DMS114 treated with DMSO at 0.1 percent for 48 hours (cell line): ENCODE measurements around the gene HOXB2.

Experiments used
- DNase-seq: peaks from one replicate; lab custom pipeline; 2025; ENCODE audit not compliant: unreplicated experiment; lab: John Stamatoyannopoulos, UW

Gene HOXB2

DNA sequence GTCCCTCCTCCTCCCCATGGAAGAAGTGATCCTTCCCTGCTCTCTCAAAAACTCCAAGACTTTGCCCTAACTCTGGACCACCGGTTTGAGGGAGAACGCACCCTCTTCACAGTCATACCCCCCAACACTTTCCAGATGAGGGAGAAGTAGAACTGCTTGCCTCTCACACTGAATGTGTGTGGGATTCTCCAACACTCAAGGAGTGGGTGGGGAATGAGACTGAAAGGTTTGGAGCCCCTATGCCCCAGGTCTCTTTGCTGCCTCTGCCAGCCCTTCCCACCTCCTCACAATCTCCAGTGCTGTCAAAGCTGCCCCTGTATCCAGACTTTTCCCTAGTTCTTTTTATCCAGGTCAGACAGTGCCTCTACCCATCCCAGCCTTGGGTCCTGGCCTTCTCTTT is 21.8 kb upstream of the HOXB2 start:
- no peak for DNase-seq

DNA sequence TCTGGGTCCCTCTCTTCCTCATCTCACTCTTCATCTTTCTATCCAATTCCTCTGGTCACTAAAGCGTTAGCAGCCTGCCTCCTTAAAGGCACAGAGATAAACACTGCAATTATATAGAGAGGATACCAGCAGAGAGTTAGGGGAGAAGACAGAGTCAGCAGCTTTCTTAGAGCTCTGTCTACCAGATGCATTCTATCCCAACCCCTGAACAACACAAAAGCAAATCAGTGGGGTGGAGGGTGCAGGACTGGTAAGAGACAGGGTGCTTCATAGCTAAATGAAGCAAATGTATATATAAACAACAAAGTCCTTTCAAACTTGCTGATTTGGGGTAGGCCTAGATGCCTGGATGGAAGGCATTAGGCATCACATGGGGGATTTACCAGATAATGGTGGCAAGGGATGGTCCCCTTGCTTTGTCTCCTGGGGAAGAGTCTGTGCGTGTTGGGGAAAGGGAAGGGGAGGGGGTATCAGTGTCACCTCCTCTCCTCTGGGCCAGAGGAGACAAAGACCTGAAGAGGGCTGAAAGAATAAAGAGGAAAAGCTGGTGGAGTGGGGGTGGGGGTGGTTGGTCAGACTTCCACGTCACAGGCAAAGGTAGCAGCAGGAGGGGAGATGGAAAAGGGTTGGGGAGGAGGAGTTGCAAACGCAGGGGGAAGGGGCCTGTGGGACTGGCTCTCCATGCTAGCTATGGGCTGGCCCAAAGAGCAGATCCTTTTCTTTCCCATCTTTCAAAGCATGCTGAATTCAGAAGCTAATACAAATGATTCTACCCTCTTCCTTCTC is 21.2 kb upstream of the HOXB2 start:
- DNase-seq = no peak

DNA sequence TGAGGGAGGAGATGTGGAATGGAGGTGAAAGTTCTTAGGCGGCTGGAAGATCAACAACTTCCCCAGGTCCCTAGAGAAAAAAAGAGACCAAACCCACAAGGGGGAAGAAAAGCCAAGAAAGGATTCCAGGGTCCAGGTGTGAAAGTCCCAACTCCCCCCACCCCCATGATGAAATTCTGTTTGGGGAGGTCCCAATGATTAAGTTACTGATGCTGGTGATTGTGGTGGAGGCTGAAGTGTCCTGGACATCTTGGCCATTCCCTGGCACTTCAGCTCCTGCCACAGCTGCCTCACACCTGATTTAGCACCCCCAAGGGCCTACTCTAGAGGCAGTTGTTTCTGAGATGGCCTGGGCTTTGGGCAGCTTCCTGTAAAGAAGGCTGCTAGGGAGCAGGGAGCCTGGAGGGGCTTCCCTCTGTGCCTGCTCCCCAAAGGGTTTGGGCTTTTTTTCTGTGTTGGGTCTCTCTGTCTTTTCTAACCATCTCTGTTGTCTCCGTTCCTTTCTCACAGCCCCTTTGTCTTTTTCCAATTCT is 20.2 kb upstream of the HOXB2 start:
- DNase-seq = no peak

DNA sequence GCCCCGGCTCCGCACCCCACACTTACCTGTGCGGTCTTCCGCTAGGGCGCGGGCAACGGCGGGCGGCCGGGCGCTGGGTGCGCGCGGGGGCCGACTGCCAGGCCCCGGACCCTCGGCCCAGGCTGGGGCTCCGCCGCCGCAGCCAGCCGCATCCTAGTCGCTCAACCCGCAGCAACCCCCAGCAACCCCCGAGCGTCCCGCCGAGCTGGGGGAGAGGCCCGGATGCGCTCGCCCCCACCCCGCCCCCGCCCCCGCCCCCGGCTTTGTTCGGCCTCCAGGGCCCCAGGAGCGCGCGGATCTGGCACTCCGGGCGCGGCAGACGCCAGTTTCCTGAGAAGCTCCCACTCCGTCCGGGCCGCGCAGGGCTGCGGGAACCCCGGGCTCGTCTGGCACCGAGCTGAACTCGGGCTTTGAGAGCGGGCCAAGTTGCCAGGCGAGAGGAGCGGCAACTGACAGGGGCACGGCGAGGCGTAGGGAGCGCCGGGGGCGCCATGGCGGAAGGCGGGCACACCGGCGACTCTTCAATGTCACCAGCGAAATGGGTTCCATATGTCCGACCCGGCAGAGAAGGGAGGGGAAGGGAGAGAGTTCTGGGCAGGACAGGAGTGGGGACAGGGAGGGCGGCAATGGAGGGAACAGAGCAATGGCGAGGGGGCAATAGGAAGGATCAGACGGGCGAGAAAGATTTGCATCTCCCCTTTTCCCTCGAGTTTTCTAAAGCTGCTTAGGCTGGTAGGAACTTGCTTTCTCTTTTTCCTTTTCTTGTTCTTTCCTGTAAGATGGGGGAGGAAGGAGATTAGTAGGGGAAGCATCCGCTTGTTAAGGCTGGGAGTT is 19.5 kb upstream of the HOXB2 start:
- DNase-seq = no peak

DNA sequence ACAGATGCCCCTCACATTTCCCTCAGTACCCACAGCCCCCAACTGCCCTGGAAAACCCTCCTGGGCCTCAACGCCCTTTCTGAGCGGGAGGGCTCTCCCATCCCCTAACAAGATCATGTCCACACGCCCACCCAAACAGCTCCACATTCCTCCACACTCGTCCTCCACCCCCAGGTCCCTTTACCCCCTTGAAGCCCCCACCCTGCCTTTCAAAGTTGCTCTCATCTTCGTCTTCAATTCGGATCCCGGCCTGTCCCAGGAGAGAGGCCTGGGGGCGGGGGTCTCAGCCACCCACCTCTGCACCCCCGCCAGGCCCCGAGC is 18.9 kb upstream of the HOXB2 start:
- no peak for DNase-seq

DNA sequence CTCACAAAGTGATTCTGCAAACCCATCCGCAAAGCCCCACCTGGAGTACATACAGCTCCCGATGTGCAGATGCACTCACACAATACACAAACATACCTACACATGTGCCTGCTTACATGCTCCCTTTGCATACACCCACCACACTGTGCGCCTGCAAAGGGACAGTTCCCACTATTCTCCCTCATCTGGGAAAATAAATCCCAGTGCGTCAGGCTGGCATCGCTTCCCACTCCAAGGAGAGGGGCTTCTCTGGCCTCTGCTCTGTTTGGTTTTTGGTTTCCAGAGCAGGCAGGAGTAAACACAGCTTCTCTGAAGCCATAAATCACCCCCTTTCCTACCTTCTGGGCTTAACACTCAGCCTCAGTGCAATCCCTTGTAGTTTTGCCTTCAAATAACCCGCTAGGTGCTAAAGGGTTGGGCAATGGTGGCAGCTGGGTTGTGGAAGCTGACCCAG is 18.5 kb upstream of the HOXB2 start:
- no peak for DNase-seq

DNA sequence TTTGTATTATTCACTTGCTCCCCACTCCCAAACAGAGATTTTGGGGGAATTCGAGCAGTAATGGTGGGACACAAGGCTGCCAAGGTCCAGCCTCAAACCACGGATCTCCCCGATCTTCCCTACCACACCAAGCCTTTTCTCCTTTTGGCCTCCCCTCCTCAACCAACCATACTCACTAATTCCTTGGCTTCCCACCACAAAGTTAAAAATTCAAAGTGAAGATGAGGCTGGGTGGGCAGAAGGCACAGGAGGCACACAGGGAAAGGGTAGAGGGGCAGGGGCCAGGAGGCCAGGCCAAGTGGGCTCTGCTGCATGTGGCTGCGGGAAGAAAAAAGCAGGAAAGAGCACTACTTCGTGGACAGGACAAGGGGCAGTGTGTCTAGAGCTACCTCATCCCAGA is 18.0 kb upstream of the HOXB2 start:
- DNase-seq = no peak

DNA sequence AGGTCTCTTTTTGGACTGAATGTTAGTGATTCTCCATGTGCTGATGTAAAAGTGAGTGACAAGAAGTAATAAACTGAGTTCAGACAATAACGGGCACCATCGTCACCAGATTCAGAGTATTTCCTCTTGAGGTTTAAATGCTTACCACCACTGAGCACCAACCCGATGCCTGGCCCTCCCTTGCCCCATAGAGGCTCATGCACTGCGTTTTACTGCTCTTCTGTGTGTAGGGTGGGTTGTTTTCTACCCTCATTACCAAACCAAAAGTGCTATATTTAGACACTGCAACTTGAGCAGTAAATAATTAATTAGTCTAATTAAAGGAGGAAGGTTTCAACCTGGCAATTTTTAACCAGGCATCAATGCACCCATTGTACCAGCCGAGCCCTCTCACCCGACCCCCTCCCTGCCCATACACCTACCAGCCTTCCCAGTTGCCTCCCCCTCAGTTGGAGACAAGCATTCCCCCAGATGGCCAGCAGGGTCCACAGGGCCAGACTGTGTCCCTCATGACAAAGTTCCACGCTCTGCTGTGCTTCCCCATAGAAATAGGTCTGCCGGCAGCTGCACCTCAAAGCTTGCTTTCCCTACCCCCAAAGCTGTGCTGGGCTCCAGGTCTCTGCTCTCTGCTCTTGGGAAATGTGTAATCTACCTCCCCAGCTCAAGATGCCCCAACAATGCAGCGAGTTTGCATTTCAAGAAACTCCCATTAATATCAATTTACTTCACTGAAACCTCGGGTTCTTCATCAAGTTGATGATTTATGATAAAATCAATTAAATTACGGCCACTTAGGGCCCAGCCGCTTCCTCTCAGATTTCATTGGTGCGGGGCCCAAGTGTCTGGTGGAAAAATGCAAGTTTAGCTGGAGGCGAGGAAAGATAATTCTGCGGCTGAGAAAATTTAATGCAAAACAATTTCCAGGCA is 17.2 kb upstream of the HOXB2 start:
- DNase-seq = no peak

DNA sequence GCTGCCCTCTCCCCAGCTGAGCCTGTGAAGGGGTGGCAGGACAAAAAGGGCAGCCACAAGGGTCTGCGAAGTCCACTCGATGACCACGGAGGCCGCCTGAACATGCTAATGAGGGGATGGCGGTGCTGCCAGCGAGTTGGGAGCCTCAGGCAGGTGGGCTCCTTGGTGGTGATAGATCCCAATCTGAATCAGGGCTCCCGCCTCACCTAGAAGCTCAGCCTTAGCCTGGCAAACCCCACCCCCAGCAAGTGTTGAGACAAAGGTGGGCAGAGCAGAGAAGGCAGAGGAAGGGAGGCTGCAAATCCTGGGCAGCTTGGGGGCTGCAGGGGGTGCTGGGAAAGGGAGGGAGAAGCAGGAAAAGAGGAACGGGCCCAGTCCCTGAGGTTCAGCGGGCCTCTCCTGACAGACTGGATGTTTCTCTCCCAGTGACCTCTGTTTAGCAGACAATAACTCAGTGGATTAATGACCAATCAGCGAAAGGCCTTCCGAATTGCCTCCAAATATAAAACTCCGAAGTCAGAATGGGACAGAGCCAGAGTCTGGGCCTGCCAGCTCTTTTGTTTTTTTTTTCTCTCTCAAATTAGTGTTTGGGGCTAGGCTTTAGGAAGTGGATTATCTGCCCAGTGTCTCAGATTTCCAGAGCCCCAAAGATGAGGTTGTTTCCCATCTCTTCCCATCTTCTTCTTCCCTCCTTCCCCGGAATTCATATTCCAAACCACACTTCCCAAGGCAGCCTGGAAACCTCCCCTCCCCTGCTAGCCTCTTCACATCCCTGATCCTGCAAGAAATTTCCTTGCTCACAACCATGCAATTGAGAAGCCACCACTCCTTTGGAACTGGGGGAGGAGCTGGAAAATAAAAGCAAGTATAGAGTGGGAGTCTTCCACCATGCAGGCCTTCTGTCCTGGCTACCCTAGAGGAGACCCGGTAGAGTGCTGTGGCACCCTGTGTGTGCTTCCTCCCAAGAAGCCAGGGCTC is 15.2 kb upstream of the HOXB2 start:
- DNase-seq = no peak

DNA sequence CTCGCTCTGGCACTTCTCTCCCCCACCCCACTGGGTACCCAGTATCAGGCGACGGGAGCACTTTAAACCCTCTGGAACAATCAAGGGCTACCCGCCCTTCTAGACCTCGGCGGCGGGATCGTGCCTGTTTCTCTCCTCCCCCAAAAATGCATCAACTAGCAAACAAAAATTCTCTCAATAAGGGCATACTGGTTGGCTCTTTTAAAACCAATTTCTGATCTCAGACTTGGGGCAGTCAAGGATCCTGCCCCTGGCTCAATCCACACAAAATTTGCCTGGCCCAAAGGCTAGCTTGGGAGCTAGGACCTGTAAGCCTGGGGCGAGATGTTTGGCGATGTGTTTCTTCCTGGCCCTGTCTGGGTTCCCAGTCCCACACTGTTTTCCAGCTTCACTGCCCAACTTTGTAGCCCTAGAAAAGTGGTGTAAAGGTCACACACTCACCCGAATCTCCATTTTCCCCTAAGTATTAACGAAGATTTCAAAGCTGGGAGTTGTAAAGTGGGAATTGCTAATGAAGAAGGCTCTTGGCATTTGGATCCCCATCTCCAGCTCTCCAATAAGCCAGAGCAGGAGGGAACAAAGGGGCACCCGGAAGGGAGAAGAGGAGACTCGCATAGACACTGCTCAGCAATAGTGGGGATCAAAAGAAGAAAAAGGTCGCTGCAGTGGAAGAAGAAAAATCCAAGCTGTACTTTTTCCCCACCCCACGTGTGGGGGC is 14.4 kb upstream of the HOXB2 start:
- DNase-seq = no peak

DNA sequence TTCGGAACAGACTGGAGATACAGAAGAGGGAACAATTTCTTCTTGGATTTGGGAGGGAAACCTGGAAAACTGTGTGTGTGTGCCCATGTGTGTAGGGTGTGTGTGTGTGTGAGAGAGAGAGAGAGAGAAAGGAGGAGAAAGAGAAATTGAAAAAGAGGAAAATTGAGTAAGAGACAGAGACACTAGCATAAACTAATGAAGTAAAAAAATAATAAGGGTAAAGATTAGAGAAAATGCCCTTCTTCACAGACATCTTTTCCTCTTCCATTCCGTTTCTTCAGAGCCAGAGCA is 13.9 kb upstream of the HOXB2 start:
- no peak for DNase-seq

DNA sequence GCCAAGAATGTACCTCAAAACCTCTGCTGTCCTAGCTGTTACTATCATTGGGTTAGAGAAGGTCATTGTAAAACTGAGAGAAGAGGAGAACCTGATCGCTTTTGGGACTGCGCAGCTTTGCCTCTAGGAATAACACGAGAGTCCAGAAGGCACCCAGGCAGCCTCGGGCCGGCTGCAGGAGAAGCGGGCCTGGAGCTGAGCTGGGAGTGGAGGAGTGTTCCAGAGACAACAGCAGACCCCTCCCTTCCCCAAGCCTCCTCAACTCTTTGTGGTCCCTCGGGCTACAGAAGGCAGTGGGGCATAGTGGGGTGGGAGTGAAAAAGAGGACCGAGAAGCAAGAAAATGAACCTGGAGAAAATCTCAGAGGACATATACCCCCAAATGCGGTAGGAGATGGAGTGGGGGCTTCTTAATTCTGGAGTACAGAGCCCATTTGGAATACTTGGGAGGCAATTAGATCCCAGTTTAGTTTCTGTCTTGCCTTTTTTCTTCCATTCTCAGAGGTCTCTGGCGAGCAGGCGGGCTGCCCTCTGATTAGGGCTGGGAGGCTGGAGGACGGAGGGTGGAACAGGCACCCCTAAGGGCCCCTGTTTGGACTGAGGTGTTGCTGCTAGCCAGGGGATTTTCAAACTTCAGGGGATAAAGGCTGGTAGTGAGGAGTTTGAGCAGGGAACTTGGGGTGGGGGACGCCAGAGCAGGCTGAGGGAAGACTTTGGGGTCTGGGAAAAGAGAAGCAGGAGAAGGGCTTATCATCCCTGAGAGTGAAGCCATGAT is 13.3 kb upstream of the HOXB2 start:
- DNase-seq = no peak

DNA sequence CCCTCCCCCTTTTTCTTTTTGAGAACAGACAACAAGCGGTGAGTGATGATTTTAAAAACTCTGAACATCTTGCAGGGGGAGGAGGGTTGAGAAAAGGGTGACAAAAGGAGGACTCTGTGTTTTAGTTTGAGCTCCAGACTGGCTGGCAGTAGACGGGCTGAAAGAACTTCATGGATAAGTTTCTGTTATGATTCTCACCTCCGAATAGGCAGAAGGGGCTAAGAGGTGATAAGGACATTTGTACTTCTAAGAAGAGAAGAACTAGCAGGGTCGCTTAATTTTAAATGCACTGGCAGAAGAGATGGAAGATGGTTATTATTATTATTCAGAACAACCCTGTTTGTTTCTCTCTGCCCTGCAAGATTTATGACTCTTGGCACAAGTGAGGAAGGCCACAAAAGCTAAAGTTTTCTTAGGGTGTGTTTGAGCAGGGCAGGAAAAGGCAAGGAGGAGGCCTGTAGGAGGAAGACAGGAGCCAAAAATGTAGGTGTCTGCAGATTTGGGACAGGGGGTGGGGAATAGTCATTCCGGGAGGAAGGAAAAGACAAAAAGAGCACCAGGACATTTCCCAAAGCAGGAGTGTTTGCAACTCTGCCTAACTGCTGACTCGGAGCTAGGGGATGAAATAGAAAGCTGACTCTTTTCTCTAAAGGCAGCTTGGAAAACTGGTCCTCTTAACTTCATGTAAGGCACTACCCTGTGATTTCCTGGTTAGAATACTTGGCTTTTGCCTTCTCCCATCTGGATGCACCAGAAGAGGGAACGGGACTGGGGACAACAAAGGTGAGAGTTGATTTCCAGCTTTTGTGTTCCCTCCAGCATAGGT is 11.9 kb upstream of the HOXB2 start:
- no peak for DNase-seq

DNA sequence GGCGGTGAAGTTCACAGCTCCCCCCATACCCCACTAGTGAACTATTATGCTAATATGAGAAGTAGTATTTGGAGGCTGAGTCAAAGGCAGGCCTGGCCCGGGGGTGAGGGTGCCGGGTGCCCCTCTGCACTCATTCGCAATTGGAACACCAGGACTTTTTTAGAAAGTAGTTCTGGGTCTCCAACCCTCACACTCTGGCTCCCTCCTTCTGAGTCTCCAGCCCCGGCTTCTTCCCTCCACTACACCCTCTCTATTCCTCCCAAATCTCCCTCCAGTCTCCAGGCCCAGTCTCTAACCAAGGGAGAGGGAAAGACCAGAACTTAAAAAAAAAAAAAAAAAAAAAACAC is 11.3 kb upstream of the HOXB2 start:
- DNase-seq = no peak

DNA sequence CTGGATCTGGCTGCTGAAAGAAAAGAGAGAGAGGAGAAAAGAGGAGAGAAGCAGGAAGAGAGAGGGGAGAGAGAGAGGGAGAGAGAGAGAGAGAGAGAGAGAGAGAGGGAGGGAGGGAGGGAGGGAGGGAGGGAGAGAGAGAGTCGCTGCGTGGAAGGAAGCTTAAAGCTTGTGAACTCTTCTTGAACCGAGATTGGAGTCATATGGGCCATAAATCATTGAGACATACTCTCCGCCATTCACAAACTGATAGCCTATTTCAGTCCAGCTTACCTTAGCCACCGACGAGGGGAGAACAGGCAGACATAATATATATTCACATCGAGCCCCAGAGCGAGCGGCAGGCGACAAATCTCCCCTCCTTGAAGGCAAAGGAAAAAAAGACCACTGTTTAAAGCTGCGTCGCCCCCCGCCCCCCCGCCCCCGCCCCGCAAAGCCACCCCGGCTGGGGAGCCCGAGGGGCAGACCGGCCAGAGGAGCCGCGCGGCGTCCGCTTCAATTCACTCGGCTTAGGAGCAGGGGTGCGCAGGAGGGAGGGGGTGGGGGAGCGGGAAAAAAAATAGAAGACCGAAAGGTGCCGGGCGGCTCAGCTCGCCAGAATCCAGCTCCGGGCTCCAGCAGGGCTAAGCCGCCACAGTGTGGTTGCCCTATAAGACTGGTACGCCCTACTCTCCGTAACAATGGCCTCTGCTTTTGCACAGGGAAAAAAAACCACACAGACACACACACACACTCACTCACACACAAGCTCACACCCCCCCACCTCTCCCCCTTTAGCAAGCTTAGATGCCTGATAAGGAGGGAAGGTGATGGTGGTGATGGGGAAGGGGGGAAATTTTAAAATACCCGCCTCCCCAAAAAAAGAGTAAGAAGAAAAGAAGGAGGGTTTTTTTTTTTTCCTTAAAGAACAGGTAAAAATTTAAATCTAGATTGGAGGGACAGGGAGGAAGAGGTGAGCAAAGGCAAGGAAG is 10.6 kb upstream of the HOXB2 start:
- peak; percentile 50 for DNase-seq

DNA sequence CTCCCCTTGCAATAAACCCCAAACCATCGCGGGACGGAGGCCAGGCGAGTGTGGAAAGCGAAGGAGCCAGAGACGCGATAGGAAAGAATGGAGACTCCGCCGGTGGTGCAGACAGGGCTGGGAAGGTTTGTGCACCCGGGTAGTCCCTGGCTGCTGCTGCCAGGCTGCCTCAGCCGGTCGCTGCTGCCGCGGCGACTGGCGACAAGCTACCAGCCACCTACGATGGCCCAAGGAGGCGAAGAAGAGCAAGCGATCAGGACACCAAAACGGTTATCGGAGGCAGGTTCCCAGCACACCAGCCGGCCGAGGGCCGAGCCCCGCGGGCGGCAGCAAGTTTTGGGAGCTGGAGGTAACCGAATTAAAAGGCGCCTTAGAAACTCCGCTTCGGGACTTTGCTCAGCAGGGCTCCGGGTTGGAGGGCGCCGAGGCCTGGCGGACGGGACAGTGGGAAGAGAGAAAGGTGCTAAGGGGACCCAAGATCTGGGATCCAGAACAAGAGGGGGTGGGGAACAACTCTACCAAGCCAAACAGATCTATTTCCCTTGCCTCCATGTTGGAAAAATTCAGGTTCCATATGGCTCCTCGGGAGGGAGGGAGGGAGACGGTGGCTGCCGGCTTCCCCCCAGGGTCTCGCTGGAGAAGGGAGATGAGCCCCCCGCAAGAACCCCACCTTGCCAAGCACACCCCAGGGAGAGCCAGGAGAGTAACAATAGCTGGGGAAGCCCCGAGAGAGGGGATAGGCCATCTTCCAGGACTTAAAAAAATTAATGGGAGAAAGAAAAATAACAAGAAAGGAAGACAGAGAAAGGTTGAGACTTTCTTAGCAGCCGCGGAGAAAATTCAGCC is 9.7 kb upstream of the HOXB2 start:
- no peak for DNase-seq
